OCI-LY7 (cell line): ENCODE measurements around the gene CETP. TPM values are rescaled to one million over a fixed set of nuclear protein-coding genes. Genes with fewer than 3 reads are reported as not detected.
A peak's percentile ranks its signal among the peaks of the same experiment; 100 is the strongest.

Experiments
- BruUV-seq: library from RNA; stranded (reverse); fragments of 400-500 nt; replicated peaks from 2 replicates; lab custom pipeline; 2021; lab: Mats Ljungman, UMichigan
- CTCF ChIA-PET: fragments of 300-600 bp; sonication (Branson Sonifier 250); formaldehyde crosslinking; loops from one replicate; lab custom pipeline; 2022; ENCODE audit warnings: antibody characterized with exemption; ENCODE audit not compliant: unreplicated experiment; lab: Charles Lee
- POLR2A ChIA-PET: fragments of 300-600 bp; sonication (Branson Sonifier 250); formaldehyde crosslinking; loops from one replicate; lab custom pipeline; 2022; ENCODE audit warnings: antibody characterized with exemption; lab: Charles Lee
- DNase-seq: peaks from one replicate; pipeline ENCODE4 v3.0.0-alpha.2; 2015; ENCODE audit warnings: low spot score
- H2AFZ ChIP-seq: fragments of 200-600 bp; sonication (generic), shearing (Covaris generic); 2 replicates; pipeline ENCODE4 v1.6.1; 2014; ENCODE audit warnings: mild to moderate bottlenecking, antibody characterized with exemption, low read length, moderate library complexity
- H3K27ac ChIP-seq: fragments of 200-600 bp; sonication (generic); 2 replicates; pipeline ENCODE4 v1.5.1; 2014; ENCODE audit warnings: mixed run types, low read depth, mild to moderate bottlenecking, moderate library complexity, low read length, inconsistent platforms; ENCODE audit not compliant: poor library complexity, severe bottlenecking
- H3K36me3 ChIP-seq: fragments of 200-600 bp; sonication (generic); 2 replicates; pipeline ENCODE4 v1.6.1; 2014; ENCODE audit warnings: mild to moderate bottlenecking, antibody characterized with exemption, low read length, moderate library complexity, mixed read lengths; ENCODE audit not compliant: insufficient read depth
- H3K4me1 ChIP-seq: fragments of 200-600 bp; sonication (generic); 2 replicates; pipeline ENCODE4 v1.5.1; 2014; ENCODE audit warnings: mild to moderate bottlenecking, low read length; ENCODE audit not compliant: insufficient read depth, poor library complexity, severe bottlenecking
- H3K4me2 ChIP-seq: fragments of 200-600 bp; sonication (generic); 2 replicates; pipeline ENCODE4 v1.6.1; 2014; ENCODE audit warnings: mild to moderate bottlenecking, low read length
- H3K4me3 ChIP-seq: fragments of 200-600 bp; sonication (generic); 2 replicates; pipeline ENCODE4 v1.5.1; 2014; ENCODE audit warnings: mild to moderate bottlenecking, low read depth, low read length; ENCODE audit not compliant: poor library complexity, severe bottlenecking
- H3K79me2 ChIP-seq: fragments of 200-600 bp; sonication (generic); 2 replicates; pipeline ENCODE4 v1.6.1; 2016; ENCODE audit warnings: low read depth, mild to moderate bottlenecking, low read length, moderate library complexity, mixed read lengths; ENCODE audit not compliant: insufficient read depth
- H3K9me2 ChIP-seq: fragments of 200-600 bp; sonication (generic); 2 replicates; pipeline ENCODE4 v1.6.1; 2016; ENCODE audit warnings: mild to moderate bottlenecking, low read length, mixed read lengths; ENCODE audit not compliant: insufficient read depth
- H3K9me3 ChIP-seq: fragments of 200-600 bp; sonication (generic); 2 replicates; pipeline ENCODE4 v1.6.1; 2014; ENCODE audit warnings: mild to moderate bottlenecking, mixed run types, low read length, mixed read lengths
- H4K20me1 ChIP-seq: fragments of 200-600 bp; sonication (generic); 2 replicates; pipeline ENCODE4 v1.6.1; 2014; ENCODE audit warnings: mild to moderate bottlenecking, antibody characterized with exemption, low read length, moderate library complexity, mixed read lengths; ENCODE audit not compliant: insufficient read depth
- EZH2phosphoT487 ChIP-seq: fragments of 200-600 bp; sonication (generic); IDR thresholded peaks from 2 replicates; pipeline ENCODE4 v1.6.1; 2018; ENCODE audit warnings: low read depth, borderline replicate concordance, mild to moderate bottlenecking, mixed run types, antibody characterized with exemption, low read length, moderate library complexity, mixed read lengths
- intact Hi-C: fragments of 100-400 bp; cut with micrococcal nuclease; formaldehyde crosslinking; loops from one replicate; pipeline ENCODE4 v1.10.0; 2022; ENCODE audit not compliant: unreplicated experiment
- total RNA-seq, 2 experiments: library from RNA; depleted of rRNA in 1 of 2; stranded (reverse); fragments of >200 nt in 1 of 2; shearing (Covaris generic) in 1 of 2; gene quantifications; 2 replicates each; pipeline ENCODE4 v1.2.3, GENCODE V29; 2014 to 2022
- TF ChIP-seq, protein P1 (sequence below): fragments of 200-600 bp; sonication (generic); conservative IDR thresholded peaks from 2 replicates; pipeline ENCODE4 v1.5.1; 2014; ENCODE audit warnings: mild to moderate bottlenecking, antibody characterized with exemption, low read length, moderate library complexity, mixed read lengths

CETP gene
- total RNA-seq, 2 experiments from 2014 or later: 0.54 to 0.65 TPM

DNA sequence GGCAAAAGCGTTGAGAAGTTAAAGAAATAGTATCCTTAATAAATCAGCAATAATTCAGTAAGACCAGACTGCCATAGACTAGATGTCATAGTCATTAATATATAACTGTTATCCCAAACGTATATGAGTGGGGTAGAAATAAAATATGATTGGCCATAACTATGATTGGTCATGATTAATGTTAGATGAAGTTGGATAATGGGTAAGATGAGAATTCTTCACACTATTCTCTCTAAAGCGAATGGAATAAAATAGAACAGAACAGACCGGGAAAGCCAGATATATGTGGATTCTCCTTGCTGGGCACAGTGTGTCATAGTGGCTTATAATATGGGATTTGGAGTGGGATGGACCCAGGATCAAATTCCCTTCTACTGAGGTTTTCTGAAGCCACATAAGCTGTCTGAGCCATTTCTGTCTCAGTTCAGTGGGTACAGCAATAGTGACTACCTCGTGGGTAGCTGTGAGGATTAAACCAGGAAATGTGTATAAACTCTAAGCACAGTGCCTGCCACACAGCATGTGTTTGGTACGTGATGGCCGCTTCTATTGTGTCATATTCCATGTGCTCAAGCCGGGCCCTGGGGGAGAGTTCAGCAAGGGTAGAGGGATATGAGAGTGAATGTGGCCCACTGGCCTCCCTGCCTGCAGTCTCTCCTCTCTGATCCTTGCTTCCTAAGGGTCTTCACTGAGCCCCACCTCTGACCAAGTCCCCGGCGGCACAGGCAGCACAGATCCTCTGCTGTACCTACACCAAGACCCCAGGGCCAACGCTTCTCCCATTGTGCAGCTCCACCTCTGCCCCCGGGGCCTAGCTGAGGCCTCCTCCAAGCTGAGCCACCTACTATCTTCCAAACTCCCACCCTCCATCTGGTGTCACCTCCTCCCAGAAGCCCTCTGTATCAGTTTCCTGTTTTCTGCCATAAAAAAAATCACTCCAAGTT, 3.7 kb downstream of the CETP start:
- POLR2A ChIA-PET: interaction anchor here (0.8 to 1.6 kb wide), 8 partner anchors 11 to 87 kb away, joined by 3 to 4 read pairs (median 3); partner anchors contain the start of gene NLRC5
- no TSS peak for BruUV-seq
- H3K4me1 ChIP-seq: peaks cover 25% of the 10 kb centered on the region
- no peaks in the 10 kb centered on the region for H3K79me2 ChIP-seq
- no peak for DNase-seq
- no peak overlapping the region for H3K4me3 ChIP-seq
- no peak for TF ChIP-seq EZH2phosphoT487
- TF ChIP-seq, protein P1, sequence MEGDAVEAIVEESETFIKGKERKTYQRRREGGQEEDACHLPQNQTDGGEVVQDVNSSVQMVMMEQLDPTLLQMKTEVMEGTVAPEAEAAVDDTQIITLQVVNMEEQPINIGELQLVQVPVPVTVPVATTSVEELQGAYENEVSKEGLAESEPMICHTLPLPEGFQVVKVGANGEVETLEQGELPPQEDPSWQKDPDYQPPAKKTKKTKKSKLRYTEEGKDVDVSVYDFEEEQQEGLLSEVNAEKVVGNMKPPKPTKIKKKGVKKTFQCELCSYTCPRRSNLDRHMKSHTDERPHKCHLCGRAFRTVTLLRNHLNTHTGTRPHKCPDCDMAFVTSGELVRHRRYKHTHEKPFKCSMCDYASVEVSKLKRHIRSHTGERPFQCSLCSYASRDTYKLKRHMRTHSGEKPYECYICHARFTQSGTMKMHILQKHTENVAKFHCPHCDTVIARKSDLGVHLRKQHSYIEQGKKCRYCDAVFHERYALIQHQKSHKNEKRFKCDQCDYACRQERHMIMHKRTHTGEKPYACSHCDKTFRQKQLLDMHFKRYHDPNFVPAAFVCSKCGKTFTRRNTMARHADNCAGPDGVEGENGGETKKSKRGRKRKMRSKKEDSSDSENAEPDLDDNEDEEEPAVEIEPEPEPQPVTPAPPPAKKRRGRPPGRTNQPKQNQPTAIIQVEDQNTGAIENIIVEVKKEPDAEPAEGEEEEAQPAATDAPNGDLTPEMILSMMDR: no peak
- H4K20me1 ChIP-seq: no peaks in the 10 kb centered on the region
- no peaks in the 10 kb centered on the region for H3K9me3 ChIP-seq
- peak overlapping the region; percentile 62; the same call in 1 of the 2 replicates for H2AFZ ChIP-seq
- CTCF ChIA-PET: interaction anchor here (0.5 to 1.1 kb wide), 3 partner anchors 18 to 85 kb away, joined by 3 to 6 read pairs (median 4); no protein-coding TSS in a partner anchor
- H3K9me2 ChIP-seq: no peaks in the 10 kb centered on the region
- H3K27ac ChIP-seq: peak overlapping the region; percentile 16
- 0 out of 2 replicates have a peak overlapping the region, but pooled peaks have one; percentile 1 for H3K4me2 ChIP-seq
- H3K36me3 ChIP-seq: no peaks in the 10 kb centered on the region
- intact Hi-C loops: no loop called here

DNA sequence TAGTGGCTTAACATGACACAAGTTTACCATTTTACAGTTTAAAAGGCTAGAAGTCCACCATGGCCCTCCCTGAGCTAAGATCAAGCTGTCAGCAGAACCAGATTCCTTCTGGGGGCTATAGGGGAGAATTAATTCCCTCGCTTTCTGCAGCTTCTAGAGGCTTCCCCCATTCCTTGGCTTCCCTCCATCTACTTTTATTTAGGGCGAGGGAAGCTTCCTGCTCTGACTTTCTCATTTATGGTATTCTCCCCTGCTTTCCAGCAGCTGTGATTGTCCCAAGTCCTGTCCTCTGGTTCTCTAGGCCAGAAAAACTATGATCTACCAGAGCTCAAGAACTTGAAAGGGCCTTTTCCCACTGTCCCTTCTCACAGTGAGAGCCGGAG, 4.3 kb downstream of the CETP start:
- ChIA-PET CTCF (interaction anchor here (0.5 to 1.7 kb wide), 3 partner anchors 18 to 84 kb away, joined by 3 to 9 read pairs (median 4); no protein-coding TSS in a partner anchor), POLR2A (interaction anchor here (0.6 to 1.5 kb wide), 7 partner anchors 10 to 87 kb away, joined by 3 to 4 read pairs (median 3); partner anchors contain the start of gene NLRC5)
- Histone ChIP-seq H3K4me1 (peaks cover 32% of the 10 kb centered on the region), H3K79me2 (no peaks in the 10 kb centered on the region), H3K27ac (peak overlapping the region; percentile 5), H3K4me2 (no peak overlapping the region), H4K20me1 (no peaks in the 10 kb centered on the region), H3K9me3 (no peaks in the 10 kb centered on the region), H3K9me2 (no peaks in the 10 kb centered on the region), H3K36me3 (no peaks in the 10 kb centered on the region), H3K4me3 (no peak overlapping the region), H2AFZ (peak overlapping the region; percentile 62; the same call in 1 of the 2 replicates)
- intact Hi-C loops: no loop called here
- TF ChIP-seq, protein P1: no peak
- no peak for TF ChIP-seq EZH2phosphoT487
- DNase-seq: no peak
- no TSS peak for BruUV-seq
